HepG2 (cell line): Measurements from ENCODE around the gene NMBR. TPM values are rescaled to one million over a fixed set of nuclear protein-coding genes. Genes with fewer than 3 reads are reported as not detected.

ENCODE experiments used
- AHR ChIP-seq: IDR thresholded peaks from 2 replicates; pipeline ENCODE4 v1.6.1; 2018; ENCODE audit warnings: missing genetic modification reagents, missing compliant biosample characterization
- CENPX ChIP-seq: sonication (generic); formaldehyde crosslinking; IDR thresholded peaks from 2 replicates; pipeline ENCODE4 v1.9.0; 2021; ENCODE audit warnings: mild to moderate bottlenecking, missing genetic modification reagents, moderate library complexity
- HNRNPUL1 ChIP-seq: fragments of 200-400 bp; formaldehyde crosslinking; IDR thresholded peaks from 2 replicates; pipeline ENCODE4 v1.6.1; 2017; ENCODE audit warnings: low read depth, mild to moderate bottlenecking, low read length, moderate library complexity
- IRF1 ChIP-seq: sonication (generic); formaldehyde crosslinking; IDR thresholded peaks from 2 replicates; pipeline ENCODE4 v1.4.0; 2020; ENCODE audit warnings: low read depth, mild to moderate bottlenecking, missing genetic modification reagents
- KMT2B ChIP-seq: IDR thresholded peaks from 2 replicates; pipeline ENCODE4 v1.6.1; 2016; ENCODE audit warnings: missing genetic modification reagents, missing compliant biosample characterization
- LCORL ChIP-seq, 2 experiments: fragments of 450-650 bp in 1 of 2; sonication (generic) in 1 of 2; formaldehyde crosslinking in 1 of 2; IDR thresholded peaks; 2 replicates each; pipeline versions ENCODE4 v1.5.0 to v1.6.1; 2017 to 2020; ENCODE audit warnings: antibody characterized with exemption in 1 of 2, missing genetic modification reagents in 1 of 2
- NCOR1 ChIP-seq: fragments of 200-600 bp; sonication (generic); IDR thresholded peaks from 2 replicates; pipeline ENCODE4 v1.7.0; 2017; ENCODE audit warnings: antibody characterized with exemption, low read length, borderline replicate concordance
- NONO ChIP-seq, 2 experiments: fragments of 450-650 bp in 1 of 2; sonication (generic) in 1 of 2; formaldehyde crosslinking in 1 of 2; IDR thresholded peaks in 1 of 2; conservative IDR thresholded peaks in 1 of 2; 2 replicates each; pipeline versions ENCODE4 v1.6.1 to v1.8.0; 2017 to 2022; ENCODE audit warnings: mild to moderate bottlenecking in 1 of 2, missing genetic modification reagents in 1 of 2, moderate library complexity in 1 of 2
- PBX2 ChIP-seq: IDR thresholded peaks from 2 replicates; pipeline ENCODE4 v1.6.1; 2016; ENCODE audit warnings: control low read depth
- STAG1 ChIP-seq: sonication (generic); formaldehyde crosslinking; IDR thresholded peaks from 2 replicates; pipeline ENCODE4 v1.4.0; 2020; ENCODE audit warnings: missing genetic modification reagents
- ZNF24 ChIP-seq: fragments of 450-650 bp; IDR thresholded peaks from 2 replicates; pipeline ENCODE4 v1.6.1; 2017; ENCODE audit warnings: antibody characterized with exemption, mild to moderate bottlenecking
- ZNF253 ChIP-seq: sonication (generic); formaldehyde crosslinking; IDR thresholded peaks from 2 replicates; pipeline ENCODE4 v1.8.0; 2022; ENCODE audit warnings: mild to moderate bottlenecking, missing genetic modification reagents, borderline replicate concordance
- ZNF484 ChIP-seq: sonication (generic); formaldehyde crosslinking; IDR thresholded peaks from 2 replicates; pipeline ENCODE4 v1.5.1; 2020; ENCODE audit warnings: mild to moderate bottlenecking, low read depth, missing genetic modification reagents, borderline replicate concordance
- ZNF710 ChIP-seq: sonication (generic); formaldehyde crosslinking; IDR thresholded peaks from 2 replicates; pipeline ENCODE4 v1.5.0; 2020; ENCODE audit warnings: mild to moderate bottlenecking, missing genetic modification reagents, borderline replicate concordance
- ZSCAN20 ChIP-seq: sonication (generic); formaldehyde crosslinking; IDR thresholded peaks from 2 replicates; pipeline ENCODE4 v1.4.0; 2020; ENCODE audit warnings: missing genetic modification reagents, mild to moderate bottlenecking, borderline replicate concordance
- ZUFSP ChIP-seq: sonication (generic); formaldehyde crosslinking; IDR thresholded peaks from 2 replicates; pipeline ENCODE4 v1.9.0; 2021; ENCODE audit warnings: missing genetic modification reagents, mild to moderate bottlenecking, borderline replicate concordance
- polyA plus RNA-seq, 8 experiments: library from polyadenylated mRNA; depleted of rRNA in 3 of 8; stranded (reverse) in 7 of 8; unstranded in 1 of 8; fragments of >200 nt; fragmentation: Illumina TruSeq in 4 of 8; extraction: Trizol in 4 of 8; gene quantifications; 2 replicates each; pipeline versions ENCODE4 v1.2.1 to v1.2.3, GENCODE V29; 2011 to 2016; ENCODE audit warnings: low read depth in 4 of 8, missing spikeins in 1 of 8, mixed read lengths in 1 of 8; ENCODE audit not compliant: insufficient read depth in 1 of 8
- total RNA-seq, 5 experiments: library from RNA; depleted of rRNA; stranded (reverse); fragments of >200 nt; fragmentation: Illumina TruSeq; extraction: Trizol; gene quantifications; 2 replicates each; pipeline ENCODE4 v1.2.3, GENCODE V29; 2016; ENCODE audit warnings: low read depth in 1 of 5
- TF ChIP-seq, protein P1 (sequence below): sonication (generic); formaldehyde crosslinking; IDR thresholded peaks from 2 replicates; pipeline ENCODE4 v1.4.0; 2020; ENCODE audit warnings: mild to moderate bottlenecking, missing genetic modification reagents
- TF ChIP-seq, protein P2 (sequence below): sonication (generic); formaldehyde crosslinking; conservative IDR thresholded peaks from 2 replicates; pipeline ENCODE4 v1.4.0; 2020; ENCODE audit warnings: missing genetic modification reagents

The NMBR gene
- total and polyA plus RNA-seq, 2 of the 13 experiments (the other 11 are each of a cell fraction or from before 2014, with no cell fraction given) = not detected

- TF ChIP-seq, protein P1, sequence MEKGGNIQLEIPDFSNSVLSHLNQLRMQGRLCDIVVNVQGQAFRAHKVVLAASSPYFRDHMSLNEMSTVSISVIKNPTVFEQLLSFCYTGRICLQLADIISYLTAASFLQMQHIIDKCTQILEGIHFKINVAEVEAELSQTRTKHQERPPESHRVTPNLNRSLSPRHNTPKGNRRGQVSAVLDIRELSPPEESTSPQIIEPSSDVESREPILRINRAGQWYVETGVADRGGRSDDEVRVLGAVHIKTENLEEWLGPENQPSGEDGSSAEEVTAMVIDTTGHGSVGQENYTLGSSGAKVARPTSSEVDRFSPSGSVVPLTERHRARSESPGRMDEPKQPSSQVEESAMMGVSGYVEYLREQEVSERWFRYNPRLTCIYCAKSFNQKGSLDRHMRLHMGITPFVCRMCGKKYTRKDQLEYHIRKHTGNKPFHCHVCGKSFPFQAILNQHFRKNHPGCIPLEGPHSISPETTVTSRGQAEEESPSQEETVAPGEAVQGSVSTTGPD (CRISPR knock-in tag) = no peak
- peak; percentile 89 for TF ChIP-seq NCOR1
- TF ChIP-seq ZNF710 = peak; percentile 91
- TF ChIP-seq, protein P2, sequence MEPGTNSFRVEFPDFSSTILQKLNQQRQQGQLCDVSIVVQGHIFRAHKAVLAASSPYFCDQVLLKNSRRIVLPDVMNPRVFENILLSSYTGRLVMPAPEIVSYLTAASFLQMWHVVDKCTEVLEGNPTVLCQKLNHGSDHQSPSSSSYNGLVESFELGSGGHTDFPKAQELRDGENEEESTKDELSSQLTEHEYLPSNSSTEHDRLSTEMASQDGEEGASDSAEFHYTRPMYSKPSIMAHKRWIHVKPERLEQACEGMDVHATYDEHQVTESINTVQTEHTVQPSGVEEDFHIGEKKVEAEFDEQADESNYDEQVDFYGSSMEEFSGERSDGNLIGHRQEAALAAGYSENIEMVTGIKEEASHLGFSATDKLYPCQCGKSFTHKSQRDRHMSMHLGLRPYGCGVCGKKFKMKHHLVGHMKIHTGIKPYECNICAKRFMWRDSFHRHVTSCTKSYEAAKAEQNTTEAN (CRISPR knock-in tag) = 0 out of 2 replicates have a peak, but pooled peaks have one; percentile 15
- TF ChIP-seq LCORL (IDR thresholded peaks at IDR 0.05) = peak; percentile 73
- peak; percentile 97 for TF ChIP-seq LCORL (CRISPR knock-in tag; IDR thresholded peaks at IDR 0.05)
- TF ChIP-seq ZUFSP (CRISPR knock-in tag) = no peak
- peak; percentile 96 for TF ChIP-seq STAG1
- no peak for TF ChIP-seq CENPX
- TF ChIP-seq NONO (IDR thresholded peaks at IDR 0.05) = no peak
- peak; percentile 99 for TF ChIP-seq NONO (CRISPR knock-in tag; conservative IDR thresholded peaks at IDR 0.05)
- no peak for TF ChIP-seq HNRNPUL1
- TF ChIP-seq PBX2 = no peak
- TF ChIP-seq ZNF484 (CRISPR knock-in tag) = no peak
- 0 out of 2 replicates have a peak, but pooled peaks have one; percentile 46 for TF ChIP-seq ZNF24
- TF ChIP-seq KMT2B (CRISPR knock-in tag) = peak; percentile 100
- TF ChIP-seq ZSCAN20 (CRISPR knock-in tag) = no peak
- TF ChIP-seq ZNF253 = 0 out of 2 replicates have a peak, but pooled peaks have one; percentile 30
- peak; percentile 89 for TF ChIP-seq AHR (CRISPR knock-in tag)
- TF ChIP-seq IRF1 (CRISPR knock-in tag) = 0 out of 2 replicates have a peak, but pooled peaks have one; percentile 73
These were observed at the start of gene NMBR, which contains the start of gene VTA1 (continued) for GRCh38 chr6:142146828-142147662.
